ENCODE measurements around the gene RNF224. TPM values are rescaled to one million over a fixed set of nuclear protein-coding genes. Genes with fewer than 3 reads are reported as not detected.

RNF224 gene
- total and polyA plus RNA-seq, 9 donors: 0.68 to 7.4 (median 2.6) TPM; not detected in 1

GRCh38 chr9:137276473-137277328 lies 49.4 kb downstream of the RNF224 start:
- Histone ChIP-seq H3K4me1 (ENCODE audit: control insufficient read depth, insufficient read depth, low read length) (peaks cover 52% of the 10 kb centered on the region), H3K27me3 (ENCODE audit: control insufficient read depth, insufficient read depth, low read length) (peaks cover 45% of the 10 kb centered on the region), H3K36me3 (ENCODE audit: control insufficient read depth, insufficient read depth, low read length) (peaks cover 19% of the 10 kb centered on the region), H3K4me3 (ENCODE audit: low read length) (peak overlapping the region; percentile 33), H3K27ac (ENCODE audit: low read length) (peak overlapping the region; percentile 94), H3K9me3 (replicated peaks; ENCODE audit: control insufficient read depth, low read depth, low read length) (no peaks in the 10 kb centered on the region)
- 26% methylated on average over 15 of the region's 30 CpGs for WGBS (ENCODE audit: insufficient coverage)
- DNase-seq: peak; percentile 95

DNA sequence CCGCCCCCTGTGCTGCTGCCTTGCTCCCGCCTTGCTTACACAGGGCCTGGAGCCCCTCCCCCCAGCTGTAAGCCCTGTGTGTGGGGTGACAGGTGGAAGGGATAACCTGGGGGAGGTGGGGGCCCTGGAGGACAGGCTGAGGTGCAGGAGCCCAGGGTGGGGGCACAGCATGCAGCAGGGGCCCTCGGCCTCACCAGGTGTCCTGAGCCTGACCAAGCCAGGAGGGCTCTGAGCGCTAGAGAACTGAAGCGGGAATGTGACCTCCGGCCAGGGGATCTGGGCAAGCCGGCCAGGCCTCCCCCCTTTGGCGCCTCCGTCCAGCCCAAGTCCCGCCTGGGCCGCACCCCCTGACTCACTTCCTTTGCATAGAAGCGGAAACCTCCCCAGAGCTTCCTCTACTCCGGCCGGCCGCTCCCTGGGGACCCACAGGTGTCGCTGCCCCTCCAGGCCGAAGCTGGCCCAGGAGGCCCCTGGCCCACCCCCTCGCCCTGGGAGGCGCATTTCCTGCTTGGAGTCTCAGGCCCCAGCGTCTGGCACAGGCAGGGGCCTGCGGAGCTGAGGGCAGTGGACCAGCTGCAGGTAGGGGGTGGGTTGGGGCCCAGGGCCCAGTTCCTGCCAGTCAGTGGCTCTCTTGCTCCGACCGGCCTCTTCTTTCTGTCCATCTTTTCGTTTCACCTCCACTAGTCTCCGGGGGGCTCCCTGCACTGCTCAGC lies 50.2 kb downstream of the RNF224 start, which contains the start of gene TOR4A:
Gene TOR4A (plus strand): TSS at position 398 of the 713 bp plus-strand sequence. CDS start 964 bp downstream, outside the sequence.
- 4% methylated on average over 17 of the region's 25 CpGs for WGBS (ENCODE audit: insufficient coverage)
- Histone ChIP-seq H3K9me3 (replicated peaks; ENCODE audit: control insufficient read depth, low read depth, low read length) (no peaks in the 10 kb centered on the region), H3K4me1 (ENCODE audit: control insufficient read depth, insufficient read depth, low read length) (peaks cover 58% of the 10 kb centered on the region), H3K4me3 (ENCODE audit: low read length) (peak within 1 kb of the TSS; percentile 33), H3K27me3 (ENCODE audit: control insufficient read depth, insufficient read depth, low read length) (peaks cover 48% of the 10 kb centered on the region), H3K27ac (ENCODE audit: low read length) (peak within 1 kb of the TSS; percentile 94), H3K36me3 (ENCODE audit: control insufficient read depth, insufficient read depth, low read length) (peaks cover 11% of the 10 kb centered on the region)
- peak; percentile 86 for DNase-seq

GRCh38 chr9:137278061-137278701 lies 50.9 kb downstream of the RNF224 start:
- peaks cover 4% of the 10 kb centered on the region for H3K36me3 ChIP-seq (ENCODE audit: control insufficient read depth, insufficient read depth, low read length)
- WGBS (ENCODE audit: insufficient coverage): 5% methylated on average over 43 of the region's 54 CpGs
- DNase-seq: peak; percentile 30
- peak overlapping the region; percentile 33 for H3K4me3 ChIP-seq (ENCODE audit: low read length)
- peak overlapping the region; percentile 94 for H3K27ac ChIP-seq (ENCODE audit: low read length)
- H3K4me1 ChIP-seq (ENCODE audit: control insufficient read depth, insufficient read depth, low read length): peaks cover 62% of the 10 kb centered on the region
- H3K27me3 ChIP-seq (ENCODE audit: control insufficient read depth, insufficient read depth, low read length): peaks cover 48% of the 10 kb centered on the region
- H3K9me3 ChIP-seq (replicated peaks; ENCODE audit: control insufficient read depth, low read depth, low read length): no peaks in the 10 kb centered on the region

Other genes starting within 250 kb of the RNF224 start
Only the 30 nearest of the 32 such genes appear.
- gene PAXX, start 235.1 kb upstream of the RNF224 start, total RNA-seq: 19.1 TPM
- gene PAXX, start 235.1 kb upstream of the RNF224 start, polyA plus RNA-seq (ENCODE audit: insufficient read depth in 1 of 8, insufficient read length in 8 of 8, low replicate concordance in 1 of 8): 10 to 100 TPM; 21.2 to 31.7 (median 27.3) TPM
- gene CLIC3, start 230.9 kb upstream of the RNF224 start, total RNA-seq: 0.27 TPM
- 1 to 10 TPM in 2 of 8 donors, under 1 TPM in 6; 0.34 to 8.4 (median 0.64) TPM for gene CLIC3, start 230.9 kb upstream of the RNF224 start, polyA plus RNA-seq (ENCODE audit: insufficient read depth in 1 of 8, insufficient read length in 8 of 8, low replicate concordance in 1 of 8)
- gene ABCA2, start 199.3 kb upstream of the RNF224 start, total RNA-seq: 8.3 TPM
- gene ABCA2, start 199.3 kb upstream of the RNF224 start, polyA plus RNA-seq (ENCODE audit: insufficient read depth in 1 of 8, insufficient read length in 8 of 8, low replicate concordance in 1 of 8): 10 to 100 TPM; 15.9 to 24.8 (median 19.0) TPM
- gene FUT7, start 195.4 kb upstream of the RNF224 start, total RNA-seq: not detected
- gene FUT7, start 195.4 kb upstream of the RNF224 start, polyA plus RNA-seq (ENCODE audit: insufficient read depth in 1 of 8, insufficient read length in 8 of 8, low replicate concordance in 1 of 8): under 1 TPM in 4 of 8 donors, not detected in 4; 0.05 to 0.16 (median 0.10) TPM
- 32.1 TPM for gene NPDC1, start 181.3 kb upstream of the RNF224 start, total RNA-seq
- gene NPDC1, start 181.3 kb upstream of the RNF224 start, polyA plus RNA-seq (ENCODE audit: insufficient read depth in 1 of 8, insufficient read length in 8 of 8, low replicate concordance in 1 of 8): 10 to 100 TPM; 38.4 to 63.4 (median 44.4) TPM
- 3.7 TPM for gene ENTPD2, start 173.4 kb upstream of the RNF224 start, total RNA-seq
- gene ENTPD2, start 173.4 kb upstream of the RNF224 start, polyA plus RNA-seq (ENCODE audit: insufficient read depth in 1 of 8, insufficient read length in 8 of 8, low replicate concordance in 1 of 8): 10 to 100 TPM in 7 of 8 donors, 1 to 10 TPM in 1; 9.6 to 20.6 (median 13.6) TPM
- 4.2 TPM for gene SAPCD2, start 156.9 kb upstream of the RNF224 start, total RNA-seq
- gene SAPCD2, start 156.9 kb upstream of the RNF224 start, polyA plus RNA-seq (ENCODE audit: insufficient read depth in 1 of 8, insufficient read length in 8 of 8, low replicate concordance in 1 of 8): 1 to 10 TPM; 3.4 to 7.2 (median 5.6) TPM
- gene UAP1L1, start 150.0 kb upstream of the RNF224 start, total RNA-seq: 3.1 TPM
- 1 to 10 TPM; 1.8 to 3.8 (median 2.0) TPM for gene UAP1L1, start 150.0 kb upstream of the RNF224 start, polyA plus RNA-seq (ENCODE audit: insufficient read depth in 1 of 8, insufficient read length in 8 of 8, low replicate concordance in 1 of 8)
- gene MAN1B1, start 140.5 kb upstream of the RNF224 start, total RNA-seq: 40.7 TPM
- gene MAN1B1, start 140.5 kb upstream of the RNF224 start, polyA plus RNA-seq (ENCODE audit: insufficient read depth in 1 of 8, insufficient read length in 8 of 8, low replicate concordance in 1 of 8): 10 to 100 TPM; 38.5 to 59.0 (median 45.8) TPM
- 29.7 TPM for gene DPP7, start 112.8 kb upstream of the RNF224 start, total RNA-seq
- gene DPP7, start 112.8 kb upstream of the RNF224 start, polyA plus RNA-seq (ENCODE audit: insufficient read depth in 1 of 8, insufficient read length in 8 of 8, low replicate concordance in 1 of 8): 10 to 100 TPM; 23.9 to 43.9 (median 31.9) TPM
- not detected for gene GRIN1, start 88.3 kb upstream of the RNF224 start, total RNA-seq
- under 1 TPM in 4 of 8 donors, not detected in 4; 0.07 to 0.17 (median 0.11) TPM for gene GRIN1, start 88.3 kb upstream of the RNF224 start, polyA plus RNA-seq (ENCODE audit: insufficient read depth in 1 of 8, insufficient read length in 8 of 8, low replicate concordance in 1 of 8)
- gene LRRC26, start 57.5 kb upstream of the RNF224 start, total RNA-seq: not detected
- gene LRRC26, start 57.5 kb upstream of the RNF224 start, polyA plus RNA-seq (ENCODE audit: insufficient read depth in 1 of 8, insufficient read length in 8 of 8, low replicate concordance in 1 of 8): under 1 TPM in 1 of 8 donors, not detected in 7; 0.14 TPM
- gene TMEM210, start 55.4 kb upstream of the RNF224 start, total RNA-seq: not detected
- not detected for gene TMEM210, start 55.4 kb upstream of the RNF224 start, polyA plus RNA-seq (ENCODE audit: insufficient read depth in 1 of 8, insufficient read length in 8 of 8, low replicate concordance in 1 of 8)
- gene ANAPC2, start 38.9 kb upstream of the RNF224 start, total RNA-seq: 20.4 TPM
- 10 to 100 TPM; 23.5 to 41.6 (median 33.5) TPM for gene ANAPC2, start 38.9 kb upstream of the RNF224 start, polyA plus RNA-seq (ENCODE audit: insufficient read depth in 1 of 8, insufficient read length in 8 of 8, low replicate concordance in 1 of 8)
- 52.9 TPM for gene SSNA1, start 38.8 kb upstream of the RNF224 start, total RNA-seq
- gene SSNA1, start 38.8 kb upstream of the RNF224 start, polyA plus RNA-seq (ENCODE audit: insufficient read depth in 1 of 8, insufficient read length in 8 of 8, low replicate concordance in 1 of 8): 10 to 100 TPM; 60.6 to 71.5 (median 68.2) TPM
- 4.6 TPM for gene TPRN, start 26.8 kb upstream of the RNF224 start, total RNA-seq
- 10 to 100 TPM in 5 of 8 donors, 1 to 10 TPM in 3; 7.6 to 14.6 (median 10.6) TPM for gene TPRN, start 26.8 kb upstream of the RNF224 start, polyA plus RNA-seq (ENCODE audit: insufficient read depth in 1 of 8, insufficient read length in 8 of 8, low replicate concordance in 1 of 8)
- 25.2 TPM for gene TMEM203, start 21.9 kb upstream of the RNF224 start, total RNA-seq
- gene TMEM203, start 21.9 kb upstream of the RNF224 start, polyA plus RNA-seq (ENCODE audit: insufficient read depth in 1 of 8, insufficient read length in 8 of 8, low replicate concordance in 1 of 8): 10 to 100 TPM; 34.1 to 38.2 (median 36.6) TPM
- 3.1 TPM for gene NDOR1, start 21.8 kb upstream of the RNF224 start, total RNA-seq
- gene NDOR1, start 21.8 kb upstream of the RNF224 start, polyA plus RNA-seq (ENCODE audit: insufficient read depth in 1 of 8, insufficient read length in 8 of 8, low replicate concordance in 1 of 8): 10 to 100 TPM in 1 of 8 donors, 1 to 10 TPM in 7; 5.8 to 10.8 (median 8.2) TPM
- gene RNF208, start 5.3 kb upstream of the RNF224 start, total RNA-seq: 0.18 TPM
- gene RNF208, start 5.3 kb upstream of the RNF224 start, polyA plus RNA-seq (ENCODE audit: insufficient read depth in 1 of 8, insufficient read length in 8 of 8, low replicate concordance in 1 of 8): 1 to 10 TPM; 2.4 to 5.1 (median 2.8) TPM
- gene CYSRT1, start 2.3 kb upstream of the RNF224 start, total RNA-seq: 0.18 TPM
- 1 to 10 TPM in 7 of 8 donors, under 1 TPM in 1; 1.00 to 5.6 (median 3.2) TPM for gene CYSRT1, start 2.3 kb upstream of the RNF224 start, polyA plus RNA-seq (ENCODE audit: insufficient read depth in 1 of 8, insufficient read length in 8 of 8, low replicate concordance in 1 of 8)
- 0.04 TPM for gene SLC34A3, start 3.4 kb downstream of the RNF224 start, total RNA-seq
- 1 to 10 TPM in 7 of 8 donors, under 1 TPM in 1; 0.47 to 3.6 (median 1.5) TPM for gene SLC34A3, start 3.4 kb downstream of the RNF224 start, polyA plus RNA-seq (ENCODE audit: insufficient read depth in 1 of 8, insufficient read length in 8 of 8, low replicate concordance in 1 of 8)
- 97.1 TPM for gene TUBB4B, start 13.8 kb downstream of the RNF224 start, total RNA-seq
- 100 to 1,000 TPM; 200 to 222 (median 217) TPM for gene TUBB4B, start 13.8 kb downstream of the RNF224 start, polyA plus RNA-seq (ENCODE audit: insufficient read depth in 1 of 8, insufficient read length in 8 of 8, low replicate concordance in 1 of 8)
- gene STPG3, start 23.8 kb downstream of the RNF224 start, total RNA-seq: not detected
- under 1 TPM in 7 of 8 donors, not detected in 1; 0.15 to 0.79 (median 0.33) TPM for gene STPG3, start 23.8 kb downstream of the RNF224 start, polyA plus RNA-seq (ENCODE audit: insufficient read depth in 1 of 8, insufficient read length in 8 of 8, low replicate concordance in 1 of 8)
- gene NELFB, start 27.8 kb downstream of the RNF224 start, total RNA-seq: 25.9 TPM
- 10 to 100 TPM; 50.4 to 57.6 (median 52.9) TPM for gene NELFB, start 27.8 kb downstream of the RNF224 start, polyA plus RNA-seq (ENCODE audit: insufficient read depth in 1 of 8, insufficient read length in 8 of 8, low replicate concordance in 1 of 8)
- 4.4 TPM for gene TOR4A, start 50.2 kb downstream of the RNF224 start, total RNA-seq
- 1 to 10 TPM; 3.6 to 9.3 (median 8.3) TPM for gene TOR4A, start 50.2 kb downstream of the RNF224 start, polyA plus RNA-seq (ENCODE audit: insufficient read depth in 1 of 8, insufficient read length in 8 of 8, low replicate concordance in 1 of 8)
- 2.5 TPM for gene NRARP, start 74.8 kb downstream of the RNF224 start, total RNA-seq
- gene NRARP, start 74.8 kb downstream of the RNF224 start, polyA plus RNA-seq (ENCODE audit: insufficient read depth in 1 of 8, insufficient read length in 8 of 8, low replicate concordance in 1 of 8): 1 to 10 TPM; 3.4 to 7.5 (median 5.8) TPM
- gene EXD3, start 195.7 kb downstream of the RNF224 start, total RNA-seq: 9.0 TPM
- gene EXD3, start 195.7 kb downstream of the RNF224 start, polyA plus RNA-seq (ENCODE audit: insufficient read depth in 1 of 8, insufficient read length in 8 of 8, low replicate concordance in 1 of 8): 10 to 100 TPM in 6 of 8 donors, 1 to 10 TPM in 2; 7.4 to 19.0 (median 11.8) TPM
- gene NOXA1, start 195.9 kb downstream of the RNF224 start, total RNA-seq: 2.0 TPM
- 1 to 10 TPM in 7 of 8 donors, under 1 TPM in 1; 0.99 to 5.1 (median 2.6) TPM for gene NOXA1, start 195.9 kb downstream of the RNF224 start, polyA plus RNA-seq (ENCODE audit: insufficient read depth in 1 of 8, insufficient read length in 8 of 8, low replicate concordance in 1 of 8)
- gene ENTPD8, start 213.9 kb downstream of the RNF224 start, total RNA-seq: 0.18 TPM
- 1 to 10 TPM in 1 of 8 donors, under 1 TPM in 7; 0.35 to 1.2 (median 0.42) TPM for gene ENTPD8, start 213.9 kb downstream of the RNF224 start, polyA plus RNA-seq (ENCODE audit: insufficient read depth in 1 of 8, insufficient read length in 8 of 8, low replicate concordance in 1 of 8)
- 9.9 TPM for gene NSMF, start 231.8 kb downstream of the RNF224 start, total RNA-seq
- 10 to 100 TPM; 16.1 to 31.1 (median 23.0) TPM for gene NSMF, start 231.8 kb downstream of the RNF224 start, polyA plus RNA-seq (ENCODE audit: insufficient read depth in 1 of 8, insufficient read length in 8 of 8, low replicate concordance in 1 of 8)